IPS DF 4.7 (cell line): ENCODE data around the gene FRMPD1.

Experiments used
- DNase-seq: peaks from one replicate; pipeline ENCODE4 v3.0.0-alpha.2; 2013; ENCODE audit warnings: low spot score; ENCODE audit errors: extremely low read depth

The FRMPD1 gene

DNA sequence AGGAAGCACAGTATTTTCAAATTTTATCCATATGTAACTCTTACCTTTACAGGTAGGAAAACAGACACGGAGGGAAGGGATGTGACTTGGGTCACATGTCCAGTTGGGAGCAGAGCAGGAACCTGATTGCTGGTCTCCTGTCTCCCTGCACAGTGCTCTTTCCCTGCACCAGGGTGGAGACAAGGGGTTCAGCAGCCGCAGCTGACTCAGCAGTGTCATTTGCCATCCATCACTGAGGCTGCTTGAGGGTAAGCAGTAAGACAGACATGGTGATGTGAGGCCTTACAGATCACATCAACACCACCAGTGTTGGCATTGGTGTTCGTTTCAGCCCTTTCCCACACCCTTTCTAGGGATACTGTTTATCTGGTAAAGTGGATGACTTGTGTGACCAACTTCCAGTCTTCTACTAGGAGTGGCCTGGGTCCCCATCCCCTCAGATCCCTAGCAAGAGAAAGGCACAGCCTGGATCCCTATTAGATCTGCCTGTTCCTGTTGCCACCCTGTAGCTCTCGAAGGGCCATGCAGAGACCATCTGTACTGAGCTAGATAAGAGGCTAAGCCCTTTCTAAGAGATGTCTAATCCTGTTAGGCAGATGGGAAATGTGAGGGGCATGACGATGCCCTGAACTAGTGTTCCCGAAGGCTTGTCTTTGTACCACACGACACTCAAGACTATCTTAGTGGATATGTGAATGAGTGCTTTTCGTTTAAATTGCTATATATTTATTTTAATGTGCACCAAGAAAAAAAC, 29.1 kb downstream of the FRMPD1 start:
- no peak for DNase-seq

DNA sequence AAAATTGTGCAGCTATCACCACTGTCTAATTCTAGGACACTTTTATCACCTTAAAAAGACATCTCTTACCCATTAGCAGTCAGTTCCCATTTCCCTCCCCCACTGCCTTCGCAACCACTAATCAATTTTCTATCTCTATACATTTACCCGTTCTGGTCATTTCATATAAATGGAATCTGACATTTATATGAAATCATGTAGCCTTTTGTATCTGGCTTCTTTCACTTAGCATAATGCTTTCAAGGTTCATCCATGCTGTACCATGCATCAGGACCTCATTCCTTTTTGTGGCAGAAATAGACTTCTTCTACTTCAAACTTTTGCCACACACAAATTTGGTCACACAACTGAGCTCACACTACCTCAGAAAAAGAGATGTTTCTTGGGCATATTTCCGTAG, 32.2 kb downstream of the FRMPD1 start:
- DNase-seq = no peak

DNA sequence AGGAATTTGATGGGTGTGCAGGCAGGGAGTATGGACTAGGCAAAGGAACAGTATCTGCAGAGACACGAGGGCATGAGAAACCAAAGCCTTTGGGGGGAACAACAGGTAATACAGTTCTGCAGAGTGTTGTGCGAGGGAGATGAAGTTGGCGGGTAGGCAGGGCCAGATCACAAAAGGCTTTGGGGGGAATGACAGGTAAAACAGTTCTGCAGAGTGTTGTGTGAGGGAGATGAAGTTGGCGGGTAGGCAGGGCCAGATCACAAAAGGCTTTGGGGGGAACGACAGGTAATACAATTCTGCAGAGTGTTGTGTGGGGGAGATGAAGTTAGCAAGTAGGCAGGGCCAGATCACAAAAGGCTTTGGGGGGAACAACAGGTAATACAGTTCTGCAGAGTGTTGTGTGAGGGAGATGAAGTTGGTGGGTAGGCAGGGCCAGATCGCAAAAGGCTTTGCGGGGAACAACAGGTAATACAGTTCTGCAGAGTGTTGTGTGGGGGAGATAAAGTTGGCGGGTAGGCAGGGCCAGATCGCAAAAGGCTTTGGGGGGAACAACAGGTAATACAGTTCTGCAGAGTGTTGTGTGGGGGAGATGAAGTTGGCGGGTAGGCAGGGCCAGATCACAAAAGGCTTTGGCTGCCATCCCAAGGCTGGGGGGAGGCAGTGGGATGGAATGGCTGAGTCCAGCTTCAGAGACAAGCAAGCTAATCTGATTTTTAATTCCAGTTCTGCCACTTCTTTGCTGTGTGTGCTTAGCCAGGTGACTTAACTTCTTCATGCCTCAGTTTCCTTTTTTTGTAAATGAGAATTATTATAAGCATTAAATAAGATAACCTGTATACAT, 33.0 kb downstream of the FRMPD1 start:
- no peak for DNase-seq

DNA sequence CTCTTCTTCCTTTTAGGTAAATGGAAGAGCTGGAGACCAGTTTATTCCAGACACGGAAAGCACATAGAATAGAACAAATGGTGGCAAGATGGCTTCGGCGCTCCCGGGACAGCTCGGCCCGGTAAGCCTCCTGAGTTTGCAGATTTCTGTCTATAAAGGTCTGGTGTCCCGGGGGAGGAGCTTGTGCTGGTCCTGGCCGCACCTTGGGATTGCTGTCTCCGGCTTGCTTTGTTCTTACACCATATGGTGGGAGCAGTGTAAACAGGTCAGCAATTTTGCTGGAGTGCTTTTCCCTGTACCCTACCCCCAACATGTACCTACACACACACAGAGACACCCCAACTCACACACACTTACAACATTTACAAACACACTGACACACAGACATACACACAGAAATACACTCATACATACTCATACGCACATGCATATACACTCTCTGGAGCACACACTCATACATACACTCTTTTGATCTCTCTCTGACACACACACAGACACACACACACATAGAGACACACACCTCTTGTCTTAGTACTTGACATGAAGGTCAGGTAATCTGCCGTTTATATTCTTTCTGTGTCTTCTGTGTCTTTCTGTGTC, 42.0 kb downstream of the FRMPD1 start:
- DNase-seq = no peak

DNA sequence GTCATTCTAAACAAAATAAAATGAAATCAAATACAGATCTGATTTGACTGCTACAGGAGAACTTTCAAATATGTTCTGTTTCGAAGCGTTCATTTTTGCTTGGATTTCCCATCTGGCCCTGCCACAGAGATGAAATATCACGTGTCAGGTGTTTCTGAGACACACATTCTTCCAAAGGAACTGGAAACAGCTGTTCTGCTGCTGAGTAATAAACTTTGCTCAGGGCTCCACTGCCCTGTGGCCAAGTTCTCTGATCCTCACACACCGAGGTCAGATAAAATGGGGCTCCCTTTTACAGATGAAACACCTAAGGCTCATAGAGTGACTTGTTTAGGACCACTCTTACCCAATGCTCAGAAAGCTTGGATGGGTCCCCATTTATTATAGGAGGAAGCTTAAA, 42.5 kb downstream of the FRMPD1 start:
- DNase-seq = no peak

DNA sequence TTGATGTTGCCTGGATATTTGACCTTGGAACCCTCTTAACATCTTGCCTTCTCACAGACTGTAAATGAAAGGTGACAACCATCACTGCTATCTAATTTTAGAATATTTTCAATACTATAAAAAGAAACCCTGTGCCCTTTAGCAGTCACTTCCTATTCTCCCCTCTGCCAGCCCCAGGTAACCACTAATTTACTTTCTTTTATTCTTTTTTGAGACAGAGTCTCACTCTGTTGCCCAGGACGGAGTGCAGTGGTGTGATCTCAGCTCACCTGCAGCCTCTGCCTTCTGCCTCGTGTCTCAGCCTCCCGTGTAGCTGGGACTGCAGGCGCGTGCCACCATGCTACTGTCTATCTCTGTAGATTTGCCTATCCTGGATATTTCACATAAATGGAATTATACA, 43.6 kb downstream of the FRMPD1 start:
- DNase-seq = no peak

DNA sequence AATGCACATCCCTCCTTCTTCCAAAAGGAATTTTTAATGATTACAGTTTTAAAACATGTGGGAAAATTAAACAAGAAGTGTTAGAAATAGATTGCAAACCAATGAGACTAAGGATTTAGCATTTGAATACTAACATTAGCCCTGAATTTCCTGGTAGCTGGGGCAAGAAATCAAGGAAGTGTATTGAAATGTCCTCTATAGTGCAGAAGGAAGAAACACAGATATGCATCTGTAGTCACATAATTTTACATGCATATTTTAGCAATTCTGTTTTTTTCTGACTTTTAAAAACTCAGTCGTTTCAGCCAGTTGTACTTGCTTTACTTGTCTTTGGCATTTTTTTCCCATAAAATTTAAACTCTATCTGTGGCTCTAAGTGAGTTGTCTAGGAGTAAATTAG, 45.8 kb downstream of the FRMPD1 start:
- no peak for DNase-seq

DNA sequence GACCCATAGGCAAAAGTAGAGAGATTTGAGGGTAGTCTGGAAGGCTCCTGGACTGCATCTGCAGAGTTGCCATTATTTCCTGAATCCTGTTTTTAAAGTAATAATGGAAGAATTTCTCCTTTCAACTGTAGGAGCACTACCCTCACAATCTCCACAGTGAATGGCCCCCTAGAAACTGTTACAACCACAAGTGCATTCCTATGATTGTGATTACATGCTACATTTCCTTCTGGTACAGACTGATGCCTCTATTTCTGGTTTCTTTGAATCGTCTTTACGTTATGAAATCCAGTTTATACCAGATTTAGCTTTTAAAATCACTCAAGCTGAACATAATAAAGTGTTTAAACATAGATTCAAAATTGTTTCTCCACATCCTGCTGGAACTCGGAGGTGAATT, 49.4 kb downstream of the FRMPD1 start:
- no peak for DNase-seq

DNA sequence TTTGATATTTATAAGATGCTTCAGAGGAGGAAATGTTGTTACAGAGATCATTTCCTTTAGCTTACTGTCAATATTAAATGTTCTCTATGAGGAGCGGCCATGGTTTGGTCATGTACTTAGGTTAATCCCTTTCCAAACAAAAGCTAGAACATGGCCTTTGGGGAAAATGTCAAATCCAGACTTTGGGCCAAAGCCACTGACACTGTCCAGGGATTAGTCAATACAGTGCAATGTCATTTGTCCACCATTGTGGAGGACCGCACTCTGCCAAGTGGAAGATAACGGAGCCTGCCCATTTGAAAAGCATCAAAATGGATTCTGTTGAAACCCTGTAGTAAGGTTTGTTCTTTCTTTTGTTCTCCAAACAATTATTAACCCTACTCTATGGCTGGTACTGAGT, 50.1 kb downstream of the FRMPD1 start:
- no peak for DNase-seq

DNA sequence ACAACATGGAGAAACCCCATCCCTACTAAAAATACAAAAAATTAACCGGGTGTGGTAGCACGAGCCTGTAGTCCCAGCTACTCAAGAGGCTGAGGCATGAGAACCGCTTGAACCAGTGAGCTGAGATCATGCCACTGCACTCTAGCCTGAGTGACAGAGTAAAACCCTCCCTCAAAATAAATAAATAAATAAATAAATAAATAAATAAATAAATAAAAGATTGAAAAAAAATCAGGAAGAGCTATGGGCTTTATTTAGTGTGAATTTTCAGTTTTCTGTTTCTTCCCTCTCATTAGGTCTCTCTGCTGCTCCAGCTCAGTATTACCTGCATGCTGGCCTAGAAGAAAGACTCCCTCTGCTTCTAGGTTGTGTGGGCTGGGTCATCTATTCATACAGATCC, 55.0 kb downstream of the FRMPD1 start:
- DNase-seq = no peak

DNA sequence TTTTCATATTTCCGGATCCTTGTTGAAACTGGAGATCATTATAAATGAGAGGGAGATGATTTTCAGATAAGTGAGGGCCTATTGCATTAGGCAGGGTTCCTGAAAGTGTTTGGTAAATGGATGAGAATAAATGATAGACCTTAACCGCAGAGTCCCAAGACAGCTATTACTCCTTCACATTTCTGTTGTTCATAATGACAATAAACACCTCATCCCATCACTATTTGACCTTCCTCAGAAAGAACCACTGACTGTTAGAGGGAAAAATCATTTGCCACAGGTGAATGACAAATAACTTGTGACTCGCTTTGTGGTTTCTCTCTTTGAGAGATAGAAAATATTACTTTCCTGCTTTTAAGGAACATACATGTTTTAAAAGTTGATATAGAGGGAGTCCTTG, 55.5 kb downstream of the FRMPD1 start:
- no peak for DNase-seq

DNA sequence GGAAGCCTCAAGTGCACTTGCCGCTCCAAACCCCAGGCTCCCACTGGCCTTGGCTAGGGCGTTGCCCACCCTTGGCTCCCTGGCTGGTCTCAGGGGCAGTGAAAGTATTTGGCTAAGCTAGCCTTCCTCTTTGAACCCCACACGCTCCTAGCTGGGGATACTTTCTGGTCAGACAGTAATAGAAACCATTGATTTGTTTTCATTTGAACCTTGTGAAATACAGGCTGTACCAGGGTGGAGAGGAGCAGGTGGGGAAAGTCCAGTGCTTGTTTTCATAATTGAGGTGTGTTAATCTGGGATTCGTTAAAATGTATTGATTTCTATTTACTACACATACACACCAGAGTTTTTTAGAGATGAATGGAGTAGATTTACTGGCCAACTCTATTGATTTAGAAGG, 57.0 kb downstream of the FRMPD1 start:
- DNase-seq = no peak

DNA sequence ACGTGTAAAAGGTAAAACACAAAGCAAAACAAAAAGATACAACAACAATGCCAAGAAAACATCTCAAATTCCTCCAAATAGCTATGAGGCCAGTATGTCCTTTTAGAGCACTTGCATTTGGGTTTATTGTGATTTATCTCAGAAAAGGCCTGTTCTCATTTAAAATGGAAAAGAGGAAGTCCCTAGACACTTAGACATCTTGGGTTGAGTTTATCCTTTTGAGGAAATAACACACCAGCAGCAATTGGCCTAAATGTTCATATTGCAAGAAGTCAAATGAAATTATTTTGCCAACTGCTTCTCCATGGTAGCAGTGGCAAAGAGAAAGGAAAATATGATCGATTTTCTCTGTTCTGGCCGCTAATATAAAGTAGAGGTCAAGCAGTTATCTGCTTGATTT, 59.3 kb downstream of the FRMPD1 start:
- DNase-seq = no peak

DNA sequence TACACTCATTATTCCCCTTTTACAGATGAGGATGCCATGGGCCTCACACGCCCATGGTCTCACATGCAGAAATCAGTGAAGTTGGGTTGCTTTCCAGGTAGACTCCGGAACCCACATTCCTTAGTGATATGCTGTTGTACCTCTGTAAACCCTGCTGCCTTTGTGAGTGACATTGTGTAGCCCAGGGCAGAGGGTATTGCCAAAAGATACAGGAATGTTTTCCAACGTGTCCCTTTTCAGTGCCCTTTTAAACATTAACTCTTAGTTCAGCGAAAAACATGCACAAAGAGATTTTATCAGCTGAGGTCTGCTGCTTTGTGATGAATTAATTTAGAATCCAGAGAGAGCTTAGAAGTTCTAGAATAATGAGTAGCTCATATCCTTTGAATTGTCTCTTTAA, 64.5 kb downstream of the FRMPD1 start:
- DNase-seq = no peak

DNA sequence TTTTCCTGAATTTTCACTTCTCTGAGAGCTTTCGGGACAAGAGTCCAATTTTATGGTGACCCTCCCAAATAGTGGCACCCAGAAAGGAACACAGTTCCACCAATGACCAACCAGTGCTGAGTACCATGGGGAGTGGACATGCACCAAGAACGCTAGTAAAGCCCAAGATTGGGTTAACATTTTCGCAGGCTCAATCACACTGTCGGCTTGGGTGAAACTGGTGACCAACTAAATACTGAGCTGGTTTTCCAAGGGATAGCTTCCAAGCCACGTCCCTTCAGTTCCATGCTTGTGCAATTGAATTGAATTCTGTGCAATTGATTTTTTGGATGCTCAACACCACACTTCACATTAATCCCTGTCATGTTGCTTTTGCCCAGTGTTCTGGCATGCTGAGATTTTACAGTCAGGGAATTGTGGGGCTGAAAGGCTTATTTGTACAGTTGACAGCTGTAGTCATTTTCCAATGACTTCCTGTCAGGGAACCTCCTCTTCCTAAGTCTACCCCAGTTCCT, 65.3 kb downstream of the FRMPD1 start:
- DNase-seq = no peak

DNA sequence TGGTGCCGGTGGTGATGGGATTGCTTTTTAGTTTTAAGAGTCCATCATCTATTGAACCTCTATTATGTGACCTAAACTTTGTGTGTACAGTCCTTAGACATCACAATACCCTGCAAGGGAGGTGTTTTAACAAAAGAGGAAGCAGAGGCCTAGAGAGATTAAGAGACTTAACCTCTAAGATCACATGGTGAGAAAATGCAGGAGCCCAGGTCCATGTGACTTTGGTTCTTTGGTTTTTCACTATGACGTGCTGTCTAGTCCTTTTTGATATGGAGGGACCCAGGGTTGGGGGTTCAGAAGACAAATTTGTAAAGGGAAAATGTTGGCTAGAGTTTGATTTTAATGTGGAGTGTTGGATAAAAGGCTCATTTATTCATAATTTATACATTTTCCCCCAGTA, 68.8 kb downstream of the FRMPD1 start:
- DNase-seq = no peak

DNA sequence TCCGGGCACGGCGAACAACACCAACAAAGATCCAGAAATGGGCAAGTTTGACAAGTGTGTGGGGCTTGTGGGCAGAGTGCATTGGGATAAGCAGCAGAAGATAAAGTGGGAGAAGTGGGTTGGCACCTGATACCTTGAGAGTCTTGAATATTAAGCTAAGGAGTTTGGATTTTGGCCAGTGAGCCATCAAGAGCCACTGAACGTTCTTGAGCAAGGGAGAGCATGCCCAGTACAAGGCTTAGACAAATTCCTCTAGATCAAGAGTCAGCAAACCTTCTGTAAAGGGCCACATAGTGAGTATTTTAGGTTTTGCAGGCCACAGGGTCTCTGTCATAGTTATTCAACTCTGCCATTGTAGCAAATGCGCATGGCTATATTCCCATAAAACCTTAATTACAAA, 76.3 kb downstream of the FRMPD1 start:
- DNase-seq = no peak

DNA sequence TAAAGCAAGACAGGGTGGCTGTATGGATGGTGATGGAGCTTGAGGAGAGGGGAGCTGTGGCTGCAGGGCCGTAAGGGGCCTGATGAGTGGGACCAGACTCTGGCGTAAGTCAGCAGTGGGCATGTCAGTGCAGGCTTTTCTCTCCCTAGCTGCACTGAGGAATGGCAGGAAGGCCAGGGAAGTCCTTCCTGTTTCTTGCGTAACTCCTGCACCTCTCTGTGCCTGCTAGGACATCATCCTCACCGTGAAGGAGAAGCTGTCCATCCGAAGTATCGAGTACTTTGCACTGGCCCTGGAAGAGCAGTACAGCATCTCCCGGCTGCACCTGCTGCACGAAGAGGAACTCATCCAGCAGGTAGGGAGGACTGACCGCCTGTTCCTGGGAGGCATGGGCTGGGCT, 78.7 kb downstream of the FRMPD1 start:
- DNase-seq = no peak

DNA sequence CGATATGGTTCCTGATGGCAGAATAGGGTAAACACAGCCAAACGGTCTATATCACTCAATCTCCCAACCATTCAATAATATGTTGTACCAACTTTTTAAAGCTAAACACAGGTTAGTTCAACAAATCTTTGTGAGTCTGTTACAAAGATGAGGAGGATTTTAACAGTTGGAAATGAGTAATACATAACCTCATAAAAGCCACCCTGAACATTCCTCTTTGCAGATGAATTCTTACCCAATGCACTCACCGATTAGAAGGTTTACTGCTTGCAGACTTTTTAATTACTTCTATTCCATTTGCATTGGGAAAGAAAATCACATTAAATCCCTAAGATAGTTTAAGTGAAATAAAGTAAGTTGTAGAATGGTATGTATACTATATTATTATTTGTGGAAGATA, 79.5 kb downstream of the FRMPD1 start:
- DNase-seq = no peak

DNA sequence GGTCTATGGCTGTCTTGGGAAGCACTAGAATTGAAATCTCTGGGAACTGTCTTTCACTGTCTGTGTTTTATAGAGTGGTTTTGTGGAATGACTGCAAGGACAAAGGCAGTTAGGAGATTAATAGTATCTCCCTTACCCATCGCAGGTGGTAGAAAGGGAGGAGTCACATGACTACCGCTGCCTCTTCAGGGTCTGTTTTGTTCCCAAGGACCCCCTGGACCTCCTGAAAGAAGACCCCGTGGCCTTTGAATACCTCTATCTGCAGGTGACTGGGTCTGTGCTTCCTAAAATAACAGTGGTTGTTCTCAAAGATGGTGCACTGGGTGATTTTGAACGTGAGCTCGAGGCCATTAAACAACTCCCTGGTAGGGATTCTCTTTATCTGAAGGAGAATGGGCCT, 80.1 kb downstream of the FRMPD1 start:
- DNase-seq = no peak

DNA sequence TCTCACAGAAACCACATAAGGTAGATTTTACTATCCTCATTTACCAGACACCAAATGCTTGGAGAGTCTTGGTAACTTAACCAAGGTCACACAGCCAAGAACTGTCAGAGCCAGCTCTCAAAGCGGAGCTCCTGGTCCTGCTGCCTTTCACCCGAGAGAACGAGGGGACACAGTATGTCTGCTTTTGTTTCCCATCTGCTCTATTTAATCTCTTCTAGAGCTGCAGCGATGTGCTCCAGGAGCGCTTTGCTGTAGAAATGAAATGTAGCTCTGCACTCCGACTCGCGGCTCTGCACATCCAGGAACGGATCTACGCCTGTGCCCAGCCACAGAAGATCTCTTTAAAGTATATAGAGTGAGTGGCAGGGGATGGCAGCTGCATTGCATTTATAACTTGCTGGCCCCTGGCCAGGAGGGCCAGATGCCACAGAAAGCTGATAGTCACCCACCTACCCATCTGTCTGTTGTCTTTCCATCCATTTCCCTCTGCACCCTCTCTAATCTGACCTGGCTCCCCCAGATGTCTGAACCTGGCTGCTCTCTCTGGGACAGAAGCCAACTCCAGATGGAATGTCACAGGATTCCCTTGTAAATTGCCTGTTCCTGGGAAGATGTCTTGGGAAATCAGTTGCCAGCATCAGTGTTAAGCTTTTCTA, 81.5 kb downstream of the FRMPD1 start:
- no peak for DNase-seq

DNA sequence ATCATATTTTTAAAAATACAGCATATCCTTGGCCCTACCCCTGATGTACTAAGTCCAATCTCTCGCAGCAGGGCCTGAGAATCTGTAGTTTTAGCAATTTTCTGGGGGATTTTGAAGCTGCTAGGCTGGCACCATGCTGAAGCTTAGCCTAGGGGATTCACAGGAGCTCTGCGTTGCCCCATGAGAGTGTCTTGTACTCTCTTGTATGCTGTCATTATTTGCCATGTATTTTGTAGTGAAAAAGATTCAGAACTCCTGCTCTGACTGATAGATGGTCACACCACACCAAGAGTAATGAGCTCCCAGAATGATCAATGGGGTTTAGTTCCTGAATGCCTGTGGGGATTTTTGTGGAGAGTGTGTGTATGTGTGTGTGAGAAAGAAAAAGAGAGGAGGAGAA, 82.2 kb downstream of the FRMPD1 start:
- no peak for DNase-seq
